GM12874 (cell line): ENCODE results near the gene STK10.

Experiments
- CTCF ChIP-seq: IDR thresholded peaks from 2 replicates; pipeline ENCODE4 v1.5.1; 2011; ENCODE audit warnings: low read depth, mild to moderate bottlenecking, control low read depth, low read length, moderate library complexity; ENCODE audit not compliant: insufficient read depth

Gene STK10

GRCh38 chr5:171992813-171993212, 195.2 kb downstream of the STK10 start:
- TF ChIP-seq CTCF, result no peak

GRCh38 chr5:171992305-171992704, 195.7 kb downstream of the STK10 start:
- no peak for TF ChIP-seq CTCF
